H1 (cell line): ENCODE results near the gene RPTOR.

Experiments used
- EP300 ChIP-seq, 2 experiments: IDR thresholded peaks; 1 replicate in 1 of 2; 2 replicates in 1 of 2; pipeline ENCODE4 v1.6.1; 2011 to 2012; ENCODE audit warnings: low read depth in 2 of 2, low read length in 2 of 2, mild to moderate bottlenecking in 2 of 2, borderline replicate concordance in 1 of 2, inconsistent platforms in 1 of 2, moderate library complexity in 1 of 2
- GTF2F1 ChIP-seq: IDR thresholded peaks from 2 replicates; pipeline ENCODE4 v1.6.1; 2012; ENCODE audit warnings: low read depth, low read length, improper control_type of control experiment, borderline replicate concordance
- MAFK ChIP-seq: IDR thresholded peaks from 2 replicates; pipeline ENCODE4 v1.6.1; 2012; ENCODE audit warnings: low read depth, mild to moderate bottlenecking, improper control_type of control experiment, low read length
- POLR2A ChIP-seq, 2 experiments: IDR thresholded peaks; 1 replicate in 1 of 2; 2 replicates in 1 of 2; pipeline ENCODE4 v1.6.1; 2011; ENCODE audit warnings: low read depth in 2 of 2, low read length in 2 of 2, mild to moderate bottlenecking in 2 of 2; ENCODE audit errors: control extremely low read depth in 1 of 2
- POLR2AphosphoS5 ChIP-seq: IDR thresholded peaks from 2 replicates; pipeline ENCODE4 v1.6.1; 2011; ENCODE audit warnings: low read depth, low read length
- RNF2 ChIP-seq: fragments of 200-900, 300-1000 bp; sonication (generic); IDR thresholded peaks from 2 replicates; pipeline ENCODE4 v1.7.1; 2016; ENCODE audit warnings: borderline replicate concordance, low read depth, mild to moderate bottlenecking, antibody characterized with exemption, low read length; ENCODE audit not compliant: poor library complexity, severe bottlenecking; ENCODE audit errors: missing control alignments
- SRF ChIP-seq: IDR thresholded peaks from 2 replicates; pipeline ENCODE4 v1.6.1; 2011; ENCODE audit warnings: mild to moderate bottlenecking, low read depth, low read length, moderate library complexity
- TAF1 ChIP-seq: IDR thresholded peaks from 2 replicates; pipeline ENCODE4 v1.6.1; 2011; ENCODE audit warnings: mild to moderate bottlenecking, low read depth, low read length
- TF ChIP-seq, protein P1 (sequence below), 3 experiments: IDR thresholded peaks; 1 replicate in 2 of 3; 2 replicates in 1 of 3; pipeline versions ENCODE4 v1.5.1 to v1.6.1; 2011; ENCODE audit warnings: low read length in 3 of 3, mild to moderate bottlenecking in 3 of 3, inconsistent platforms in 2 of 3, low read depth in 1 of 3, moderate library complexity in 1 of 3; ENCODE audit not compliant: insufficient read depth in 1 of 3; ENCODE audit errors: control extremely low read depth in 1 of 3

DNA sequence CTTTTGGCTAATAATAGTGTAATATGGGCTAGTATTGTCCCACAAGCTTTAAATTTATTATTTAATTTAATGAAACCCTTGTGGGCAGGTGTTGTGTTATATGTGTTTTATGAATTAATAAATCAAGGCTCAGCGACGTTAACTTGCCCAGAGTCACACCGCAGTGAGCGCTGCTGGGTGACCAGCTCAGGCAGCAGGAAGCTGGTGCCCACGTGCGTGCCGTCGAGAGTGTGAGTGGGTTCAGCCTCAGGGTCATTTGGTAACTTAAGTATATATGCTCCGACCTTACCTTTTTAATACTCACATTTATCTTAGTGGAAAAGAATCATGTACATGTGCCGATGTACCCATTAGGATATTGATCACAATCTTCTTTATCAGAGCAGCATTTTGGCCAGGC, 309.6 kb downstream of the RPTOR start:
- TF ChIP-seq, protein P1, sequence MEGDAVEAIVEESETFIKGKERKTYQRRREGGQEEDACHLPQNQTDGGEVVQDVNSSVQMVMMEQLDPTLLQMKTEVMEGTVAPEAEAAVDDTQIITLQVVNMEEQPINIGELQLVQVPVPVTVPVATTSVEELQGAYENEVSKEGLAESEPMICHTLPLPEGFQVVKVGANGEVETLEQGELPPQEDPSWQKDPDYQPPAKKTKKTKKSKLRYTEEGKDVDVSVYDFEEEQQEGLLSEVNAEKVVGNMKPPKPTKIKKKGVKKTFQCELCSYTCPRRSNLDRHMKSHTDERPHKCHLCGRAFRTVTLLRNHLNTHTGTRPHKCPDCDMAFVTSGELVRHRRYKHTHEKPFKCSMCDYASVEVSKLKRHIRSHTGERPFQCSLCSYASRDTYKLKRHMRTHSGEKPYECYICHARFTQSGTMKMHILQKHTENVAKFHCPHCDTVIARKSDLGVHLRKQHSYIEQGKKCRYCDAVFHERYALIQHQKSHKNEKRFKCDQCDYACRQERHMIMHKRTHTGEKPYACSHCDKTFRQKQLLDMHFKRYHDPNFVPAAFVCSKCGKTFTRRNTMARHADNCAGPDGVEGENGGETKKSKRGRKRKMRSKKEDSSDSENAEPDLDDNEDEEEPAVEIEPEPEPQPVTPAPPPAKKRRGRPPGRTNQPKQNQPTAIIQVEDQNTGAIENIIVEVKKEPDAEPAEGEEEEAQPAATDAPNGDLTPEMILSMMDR (IDR thresholded peaks at IDR 0.05; ENCODE audit: control extremely low read depth in 1 of 3, insufficient read depth in 1 of 3, low read depth in 1 of 3, low read length in 3 of 3): no peak
- TF ChIP-seq POLR2AphosphoS5 (no peak), MAFK (no peak), TAF1 (no peak), GTF2F1 (no peak), RNF2 (no peak), EP300 (IDR thresholded peaks at IDR 0.05; ENCODE audit: borderline replicate concordance in 1 of 2, low read depth in 2 of 2, low read length in 2 of 2) (no peak), POLR2A (IDR thresholded peaks at IDR 0.05; ENCODE audit: control extremely low read depth in 1 of 2, low read depth in 2 of 2, low read length in 2 of 2) (no peak), SRF (no peak)
